ENCODE results near the gene RASSF8.

The RASSF8 gene

GRCh38 chr12:25996677-25997076 lies 38.2 kb downstream of the RASSF8 start:
- no peak for DNase-seq (ENCODE audit: low read depth)
- no peak overlapping the region for H3K4me3 ChIP-seq (replicated peaks; ENCODE audit: low read depth, low read length)
- TF ChIP-seq CTCF (IDR thresholded peaks at IDR 0.05; ENCODE audit: low read length, missing control alignments) = no peak

GRCh38 chr12:25997201-25997963 lies 38.9 kb downstream of the RASSF8 start:
- DNase-seq (ENCODE audit: low read depth) = peak; percentile 97
- H3K4me3 ChIP-seq (replicated peaks; ENCODE audit: low read depth, low read length) = no peak overlapping the region
- no peak for TF ChIP-seq CTCF (IDR thresholded peaks at IDR 0.05; ENCODE audit: low read length, missing control alignments)

- no peak for TF ChIP-seq CTCF (IDR thresholded peaks at IDR 0.05; ENCODE audit: low read length, missing control alignments)
- DNase-seq (ENCODE audit: low read depth) = no peak
Observed at GRCh38 chr12:26000898-26001297, 42.4 kb downstream of the RASSF8 start.

GRCh38 chr12:26001530-26001929 lies 43.0 kb downstream of the RASSF8 start:
- no peak overlapping the region for H3K4me3 ChIP-seq (replicated peaks; ENCODE audit: low read depth, low read length)
- no peak for TF ChIP-seq CTCF (IDR thresholded peaks at IDR 0.05; ENCODE audit: low read length, missing control alignments)
- no peak for DNase-seq (ENCODE audit: low read depth)

More at GRCh38 chr12:26000898-26001297, 42.4 kb downstream of the RASSF8 start:
- H3K4me3 ChIP-seq (replicated peaks; ENCODE audit: low read depth, low read length) = no peak overlapping the region

- no peak for DNase-seq (ENCODE audit: low read depth)
- no peak for TF ChIP-seq CTCF (IDR thresholded peaks at IDR 0.05; ENCODE audit: low read length, missing control alignments)
- no peak overlapping the region for H3K4me3 ChIP-seq (replicated peaks; ENCODE audit: low read depth, low read length)
Observed at GRCh38 chr12:26003065-26003464, 44.6 kb downstream of the RASSF8 start.

GRCh38 chr12:26007566-26007965 lies 49.1 kb downstream of the RASSF8 start:
- H3K4me3 ChIP-seq (replicated peaks; ENCODE audit: low read depth, low read length) = no peak overlapping the region
- TF ChIP-seq CTCF (IDR thresholded peaks at IDR 0.05; ENCODE audit: low read length, missing control alignments) = no peak
- no peak for DNase-seq (ENCODE audit: low read depth)

GRCh38 chr12:26009593-26009992 lies 51.1 kb downstream of the RASSF8 start:
- DNase-seq (ENCODE audit: low read depth) = no peak
- no peak for TF ChIP-seq CTCF (IDR thresholded peaks at IDR 0.05; ENCODE audit: low read length, missing control alignments)
- H3K4me3 ChIP-seq (replicated peaks; ENCODE audit: low read depth, low read length) = no peak overlapping the region
